Osteocyte (in vitro differentiated cells): ENCODE measurements around the gene TMC7. TPM values are rescaled to one million over a fixed set of nuclear protein-coding genes. Genes with fewer than 3 reads are reported as not detected.

Experiments
- DNase-seq: peaks from one replicate; pipeline ENCODE4 v3.0.0; 2021; ENCODE audit warnings: mixed read lengths; ENCODE audit not compliant: unreplicated experiment; ENCODE audit errors: extremely low spot score
- H3K27ac Mint-ChIP-seq: one replicate; pipeline ENCODE4 v1.8.0; 2021; ENCODE audit warnings: mild to moderate bottlenecking, mixed read lengths; ENCODE audit not compliant: unreplicated experiment
- H3K27me3 Mint-ChIP-seq: one replicate; pipeline ENCODE4 v1.8.0; 2021; ENCODE audit warnings: mixed read lengths; ENCODE audit not compliant: unreplicated experiment
- H3K36me3 Mint-ChIP-seq: one replicate; pipeline ENCODE4 v1.8.0; 2021; ENCODE audit warnings: mixed read lengths; ENCODE audit not compliant: unreplicated experiment
- H3K4me1 Mint-ChIP-seq: one replicate; pipeline ENCODE4 v1.8.0; 2021; ENCODE audit warnings: mixed read lengths; ENCODE audit not compliant: unreplicated experiment
- H3K4me3 Mint-ChIP-seq: one replicate; pipeline ENCODE4 v1.8.0; 2021; ENCODE audit warnings: mild to moderate bottlenecking, moderate library complexity, mixed read lengths; ENCODE audit not compliant: unreplicated experiment
- H3K9me3 Mint-ChIP-seq: one replicate; pipeline ENCODE4 v1.8.0; 2021; ENCODE audit warnings: mixed read lengths; ENCODE audit not compliant: unreplicated experiment
- total RNA-seq: library from RNA; stranded (reverse); gene quantifications from 2 replicates; pipeline ENCODE4 v1.2.1, GENCODE V29; 2021
- TF ChIP-seq, protein P1 (sequence below): fragments of 200-600 bp; sonication (generic); IDR thresholded peaks from 2 replicates; pipeline ENCODE4 v1.5.0; 2021; ENCODE audit warnings: antibody characterized with exemption, mild to moderate bottlenecking, moderate library complexity

TMC7 gene
- total RNA-seq, 1 donor from 2014 or later: 1.2 TPM

DNA sequence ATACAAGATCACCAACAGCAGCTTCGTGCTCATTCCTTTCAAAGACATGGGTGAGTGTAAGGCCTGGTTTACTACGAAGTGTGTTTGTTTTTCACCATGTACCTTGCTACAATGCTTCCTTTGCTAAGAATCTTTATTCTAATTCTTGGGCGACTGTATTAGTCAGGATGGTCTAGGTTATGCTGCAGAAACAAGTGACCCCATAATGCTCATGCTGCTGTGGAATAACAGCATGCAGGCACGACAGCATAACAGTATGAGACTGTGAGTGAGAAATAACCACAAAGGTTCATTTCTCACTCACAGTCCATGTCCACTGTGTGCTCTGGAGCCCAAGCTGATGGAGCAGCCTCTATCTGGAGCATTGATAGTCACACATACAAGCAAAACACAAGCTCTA lies 38.0 kb downstream of the TMC7 start:
- no peak overlapping the region for H3K4me3 Mint-ChIP-seq
- H3K27ac Mint-ChIP-seq: no peak overlapping the region

DNA sequence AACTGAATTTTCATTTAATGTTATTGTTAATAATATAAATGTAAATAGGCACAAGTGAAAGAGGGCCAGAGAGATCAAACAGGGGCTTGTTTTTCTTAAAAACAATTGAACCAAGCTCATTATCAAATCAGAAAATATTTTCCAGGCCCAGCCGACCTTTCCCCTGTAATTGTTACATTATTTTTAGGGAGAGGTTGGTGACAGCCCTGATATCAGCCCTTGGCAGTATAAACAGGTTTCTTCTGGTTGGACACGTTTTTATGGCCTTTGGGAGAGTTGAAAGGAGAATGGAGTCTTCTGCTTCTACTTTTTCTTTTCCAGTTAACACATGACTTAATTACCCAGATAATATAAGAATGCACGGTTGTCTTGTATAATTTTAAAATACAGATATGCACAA lies 43.7 kb downstream of the TMC7 start:
- TF ChIP-seq, protein P1, sequence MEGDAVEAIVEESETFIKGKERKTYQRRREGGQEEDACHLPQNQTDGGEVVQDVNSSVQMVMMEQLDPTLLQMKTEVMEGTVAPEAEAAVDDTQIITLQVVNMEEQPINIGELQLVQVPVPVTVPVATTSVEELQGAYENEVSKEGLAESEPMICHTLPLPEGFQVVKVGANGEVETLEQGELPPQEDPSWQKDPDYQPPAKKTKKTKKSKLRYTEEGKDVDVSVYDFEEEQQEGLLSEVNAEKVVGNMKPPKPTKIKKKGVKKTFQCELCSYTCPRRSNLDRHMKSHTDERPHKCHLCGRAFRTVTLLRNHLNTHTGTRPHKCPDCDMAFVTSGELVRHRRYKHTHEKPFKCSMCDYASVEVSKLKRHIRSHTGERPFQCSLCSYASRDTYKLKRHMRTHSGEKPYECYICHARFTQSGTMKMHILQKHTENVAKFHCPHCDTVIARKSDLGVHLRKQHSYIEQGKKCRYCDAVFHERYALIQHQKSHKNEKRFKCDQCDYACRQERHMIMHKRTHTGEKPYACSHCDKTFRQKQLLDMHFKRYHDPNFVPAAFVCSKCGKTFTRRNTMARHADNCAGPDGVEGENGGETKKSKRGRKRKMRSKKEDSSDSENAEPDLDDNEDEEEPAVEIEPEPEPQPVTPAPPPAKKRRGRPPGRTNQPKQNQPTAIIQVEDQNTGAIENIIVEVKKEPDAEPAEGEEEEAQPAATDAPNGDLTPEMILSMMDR: no peak

More for the DNA sequence above, 38.0 kb downstream of the TMC7 start:
- no peaks in the 10 kb centered on the region for H3K4me1 Mint-ChIP-seq
- H3K27me3 Mint-ChIP-seq: no peaks in the 10 kb centered on the region
- TF ChIP-seq, protein P1: no peak
- peaks cover 7% of the 10 kb centered on the region for H3K9me3 Mint-ChIP-seq
- no peak for DNase-seq
- peaks cover 12% of the 10 kb centered on the region for H3K36me3 Mint-ChIP-seq

DNA sequence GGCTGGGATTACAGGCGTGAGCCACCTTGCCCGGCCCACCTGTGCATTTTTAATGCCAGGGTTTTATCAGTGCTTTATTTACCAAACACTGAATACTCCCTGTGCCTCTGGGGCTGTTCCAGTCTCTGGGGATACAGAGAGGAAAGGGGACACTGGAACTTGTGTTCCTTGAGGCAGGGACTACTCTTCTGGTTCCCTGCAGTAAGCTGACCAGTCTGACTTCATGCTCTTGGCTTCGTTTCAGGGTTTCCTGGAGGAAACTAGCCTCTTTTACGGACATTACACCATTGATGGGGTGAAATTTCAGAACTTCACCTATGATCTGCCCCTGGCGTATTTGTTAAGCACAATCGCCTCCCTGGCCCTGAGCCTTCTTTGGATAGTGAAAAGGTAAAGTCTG lies 46.2 kb downstream of the TMC7 start:
- H3K4me3 Mint-ChIP-seq: no peak overlapping the region
- no peaks in the 10 kb centered on the region for H3K27me3 Mint-ChIP-seq
- no peak for DNase-seq
- H3K4me1 Mint-ChIP-seq: no peaks in the 10 kb centered on the region
- H3K9me3 Mint-ChIP-seq: no peaks in the 10 kb centered on the region
- no peak overlapping the region for H3K27ac Mint-ChIP-seq
- TF ChIP-seq, protein P1: no peak
- H3K36me3 Mint-ChIP-seq: peaks cover 1% of the 10 kb centered on the region

More for the DNA sequence above, 43.7 kb downstream of the TMC7 start:
- H3K27me3 Mint-ChIP-seq: no peaks in the 10 kb centered on the region
- H3K4me1 Mint-ChIP-seq: no peaks in the 10 kb centered on the region
- H3K4me3 Mint-ChIP-seq: no peak overlapping the region
- no peaks in the 10 kb centered on the region for H3K9me3 Mint-ChIP-seq
- H3K36me3 Mint-ChIP-seq: peaks cover 1% of the 10 kb centered on the region
- no peak overlapping the region for H3K27ac Mint-ChIP-seq
- no peak for DNase-seq

DNA sequence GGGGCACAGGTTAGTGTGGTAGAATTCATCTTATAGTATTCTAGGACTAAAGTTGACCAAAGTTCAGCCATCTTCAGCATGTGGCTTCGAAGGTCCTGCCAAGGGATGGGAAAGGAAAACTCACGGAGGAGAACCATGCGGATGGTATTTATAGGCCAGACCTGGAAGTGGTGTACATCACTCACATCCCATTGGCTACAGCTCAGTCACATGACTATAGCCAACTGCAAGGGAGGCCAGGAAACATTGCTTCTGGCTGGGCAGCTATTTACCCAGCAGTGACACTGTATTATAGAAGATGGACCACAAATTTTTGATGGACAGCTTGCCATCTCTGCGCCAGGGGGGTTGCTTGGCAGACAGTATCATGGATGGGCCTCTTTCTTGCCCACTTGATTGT lies 48.0 kb downstream of the TMC7 start:
- H3K4me1 Mint-ChIP-seq: no peaks in the 10 kb centered on the region
- H3K27ac Mint-ChIP-seq: no peak overlapping the region
- no peak overlapping the region for H3K4me3 Mint-ChIP-seq
- no peaks in the 10 kb centered on the region for H3K9me3 Mint-ChIP-seq
- no peaks in the 10 kb centered on the region for H3K27me3 Mint-ChIP-seq
- DNase-seq: no peak
- TF ChIP-seq, protein P1: no peak
- peaks cover 1% of the 10 kb centered on the region for H3K36me3 Mint-ChIP-seq

DNA sequence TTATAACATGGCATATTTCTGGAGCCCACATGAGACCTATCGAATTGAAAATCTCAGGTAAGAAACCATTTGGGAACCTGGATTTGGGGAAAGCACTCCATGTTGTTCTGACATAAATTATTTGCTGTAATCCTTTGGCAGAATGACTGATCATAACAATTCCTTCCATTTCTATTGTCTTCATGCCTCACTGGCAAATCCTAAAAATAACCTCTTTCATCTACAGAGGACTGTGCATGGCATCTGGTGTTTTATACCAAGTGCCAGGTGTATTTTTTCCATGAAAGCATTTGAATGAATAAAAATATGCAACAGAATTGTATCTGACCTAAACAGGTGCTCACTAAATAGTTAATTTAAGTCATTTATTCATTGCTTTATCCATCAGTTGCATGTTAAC lies 50.0 kb downstream of the TMC7 start:
- no peaks in the 10 kb centered on the region for H3K4me1 Mint-ChIP-seq
- H3K4me3 Mint-ChIP-seq: no peak overlapping the region
- H3K27me3 Mint-ChIP-seq: no peaks in the 10 kb centered on the region
- peaks cover 1% of the 10 kb centered on the region for H3K36me3 Mint-ChIP-seq
- no peak overlapping the region for H3K27ac Mint-ChIP-seq
- no peak for DNase-seq
- H3K9me3 Mint-ChIP-seq: no peaks in the 10 kb centered on the region
- TF ChIP-seq, protein P1: no peak
